ENCODE data around the gene ITPRIP.

ITPRIP gene

DNA sequence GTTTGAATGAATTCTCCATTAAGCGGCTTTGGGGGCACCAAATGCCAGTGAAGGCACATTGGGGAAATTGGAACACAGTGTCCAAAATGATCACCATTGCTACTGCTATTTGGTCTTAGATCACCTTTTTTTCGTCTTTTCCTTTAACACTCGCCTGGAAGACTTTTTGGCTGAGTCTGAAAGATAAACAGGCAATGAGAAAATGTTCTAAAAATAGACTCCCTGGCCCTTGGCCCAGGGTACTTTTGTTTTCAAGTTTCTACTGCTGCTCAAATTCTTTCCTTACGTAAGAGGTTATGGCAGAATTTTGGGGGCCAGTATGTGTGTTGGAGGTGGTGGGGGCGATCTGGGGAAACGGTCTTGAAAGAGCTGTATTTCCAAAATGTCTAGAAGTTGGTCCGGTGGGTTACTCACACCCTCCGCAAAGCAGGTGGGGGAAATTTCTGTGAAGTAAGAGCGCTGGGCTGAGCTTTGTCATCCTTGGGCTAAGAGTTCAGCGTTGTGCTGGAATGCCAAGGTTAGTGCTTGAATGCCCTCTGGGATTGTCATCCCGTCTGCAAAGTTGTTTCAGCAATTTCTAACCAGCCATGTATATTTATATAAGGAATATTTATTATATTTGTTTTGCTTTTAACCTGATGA is 1.3 kb upstream of the ITPRIP start:
- DNase-seq (ENCODE audit: low read depth): peak; percentile 87
- H3K9ac ChIP-seq (ENCODE audit: low read length): peak overlapping the region; percentile 93
- H3K4me3 ChIP-seq (ENCODE audit: low read length): peak overlapping the region; percentile 92
- no peaks in the 10 kb centered on the region for H3K27me3 ChIP-seq (replicated peaks; ENCODE audit: control insufficient read depth, insufficient read depth, low read length)
- no peaks in the 10 kb centered on the region for H3K36me3 ChIP-seq (ENCODE audit: control insufficient read depth, insufficient read depth, low read length, severe bottlenecking)
- peaks cover 30% of the 10 kb centered on the region for H3K4me1 ChIP-seq (ENCODE audit: control insufficient read depth, insufficient read depth, low read length)
- no peaks in the 10 kb centered on the region for H3K9me3 ChIP-seq (ENCODE audit: control insufficient read depth, low read length)

DNA sequence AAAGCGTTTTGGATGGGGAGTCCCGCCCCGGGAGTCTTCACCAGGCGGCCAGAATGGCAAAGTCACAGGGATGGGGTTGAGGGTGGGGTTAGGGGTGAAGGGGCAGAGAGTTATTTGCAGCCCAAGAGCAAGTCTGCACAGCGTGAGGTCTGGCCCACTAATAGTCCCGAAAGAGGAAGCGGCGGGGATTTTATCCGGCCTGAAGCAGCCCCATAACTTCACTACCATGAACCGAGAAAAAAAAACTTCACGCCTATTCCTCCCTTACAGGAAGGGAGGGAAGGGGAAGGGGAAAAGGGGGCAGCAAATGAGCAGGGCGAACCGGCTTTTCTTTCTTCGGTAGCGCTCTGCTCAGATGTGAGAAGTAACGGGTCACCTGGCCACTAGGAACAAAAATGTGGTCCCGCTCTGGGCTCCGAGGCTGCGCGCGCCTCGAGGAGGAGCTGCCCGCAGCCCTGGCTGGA is 712 bp downstream of the ITPRIP start:
- no peaks in the 10 kb centered on the region for H3K36me3 ChIP-seq (ENCODE audit: control insufficient read depth, insufficient read depth, low read length, severe bottlenecking)
- peak overlapping the region; percentile 92 for H3K4me3 ChIP-seq (ENCODE audit: low read length)
- peaks cover 24% of the 10 kb centered on the region for H3K4me1 ChIP-seq (ENCODE audit: control insufficient read depth, insufficient read depth, low read length)
- no peaks in the 10 kb centered on the region for H3K9me3 ChIP-seq (ENCODE audit: control insufficient read depth, low read length)
- DNase-seq (ENCODE audit: low read depth): peak; percentile 71
- peak overlapping the region; percentile 93 for H3K9ac ChIP-seq (ENCODE audit: low read length)
- no peaks in the 10 kb centered on the region for H3K27me3 ChIP-seq (replicated peaks; ENCODE audit: control insufficient read depth, insufficient read depth, low read length)

DNA sequence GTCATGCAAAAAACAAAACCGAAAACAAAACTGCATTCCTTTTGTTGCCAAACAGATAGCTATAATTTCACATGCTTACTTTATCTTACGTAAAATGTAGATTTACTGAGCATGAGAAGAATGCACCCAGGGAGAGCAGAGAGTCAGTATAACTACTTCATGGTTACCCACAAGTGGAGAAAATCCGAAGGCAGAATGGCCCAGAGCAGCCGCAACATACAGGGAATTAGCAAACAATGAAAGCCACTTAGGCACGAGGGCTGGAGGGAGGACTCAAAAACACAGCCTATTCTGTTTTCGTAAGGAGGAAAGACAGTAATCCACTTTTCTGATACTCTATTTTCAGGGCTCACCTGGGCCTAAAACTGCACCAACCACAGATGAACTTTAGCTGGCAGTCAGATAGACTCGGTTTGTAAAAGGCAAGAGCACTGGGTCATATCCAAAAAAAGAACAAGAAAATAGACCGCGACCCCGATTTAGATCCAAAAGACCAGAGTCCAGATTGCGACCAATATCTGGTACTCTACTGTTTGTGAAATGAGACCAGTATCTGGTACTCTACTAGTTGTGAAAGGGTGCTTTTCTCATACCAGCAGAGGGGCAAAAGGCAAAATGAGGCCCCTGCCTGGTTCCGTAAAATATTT is 1.3 kb downstream of the ITPRIP start:
- H3K9ac ChIP-seq (ENCODE audit: low read length): peak overlapping the region; percentile 93
- peaks cover 24% of the 10 kb centered on the region for H3K4me1 ChIP-seq (ENCODE audit: control insufficient read depth, insufficient read depth, low read length)
- DNase-seq (ENCODE audit: low read depth): peak; percentile 84
- peak overlapping the region; percentile 92 for H3K4me3 ChIP-seq (ENCODE audit: low read length)
- no peaks in the 10 kb centered on the region for H3K9me3 ChIP-seq (ENCODE audit: control insufficient read depth, low read length)
- H3K36me3 ChIP-seq (ENCODE audit: control insufficient read depth, insufficient read depth, low read length, severe bottlenecking): no peaks in the 10 kb centered on the region
- no peaks in the 10 kb centered on the region for H3K27me3 ChIP-seq (replicated peaks; ENCODE audit: control insufficient read depth, insufficient read depth, low read length)

DNA sequence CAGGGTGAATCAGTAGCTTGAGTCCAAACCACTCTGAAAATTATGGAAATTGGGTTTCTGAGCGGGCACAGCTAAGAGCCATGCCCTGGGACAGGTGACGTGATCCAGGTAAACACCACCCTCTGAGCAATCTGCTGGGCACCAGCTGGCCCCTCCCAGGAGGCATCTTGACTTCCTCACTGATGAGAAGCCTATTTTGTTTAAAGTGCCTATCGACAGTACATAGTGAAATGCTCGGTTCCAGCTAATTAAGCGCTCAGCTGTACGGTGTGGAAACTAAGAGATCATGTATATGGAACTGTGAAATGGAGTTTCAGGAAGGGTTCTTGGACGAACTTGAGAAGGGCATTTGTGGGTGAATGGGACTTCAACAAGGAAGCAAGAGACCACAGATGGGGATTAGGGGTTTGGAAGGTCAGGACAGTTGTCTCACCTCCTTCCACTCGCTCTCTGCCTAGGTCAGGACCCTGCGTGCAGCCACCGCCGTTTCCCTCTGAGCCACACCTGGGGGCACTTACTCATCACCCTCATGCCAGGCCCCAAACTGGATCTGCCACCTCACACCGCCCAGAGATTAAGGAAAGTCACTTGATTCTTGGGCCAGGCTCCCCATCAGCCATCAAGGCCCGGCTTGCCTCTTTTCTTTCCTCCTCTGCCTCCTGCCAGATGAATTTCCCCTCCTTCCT is 3.2 kb downstream of the ITPRIP start:
- Histone ChIP-seq H3K27me3 (replicated peaks; ENCODE audit: control insufficient read depth, insufficient read depth, low read length) (no peaks in the 10 kb centered on the region), H3K9me3 (ENCODE audit: control insufficient read depth, low read length) (no peaks in the 10 kb centered on the region), H3K9ac (ENCODE audit: low read length) (no peak overlapping the region), H3K36me3 (ENCODE audit: control insufficient read depth, insufficient read depth, low read length, severe bottlenecking) (no peaks in the 10 kb centered on the region), H3K4me3 (ENCODE audit: low read length) (no peak overlapping the region), H3K4me1 (ENCODE audit: control insufficient read depth, insufficient read depth, low read length) (peaks cover 35% of the 10 kb centered on the region)
- no peak for DNase-seq (ENCODE audit: low read depth)

DNA sequence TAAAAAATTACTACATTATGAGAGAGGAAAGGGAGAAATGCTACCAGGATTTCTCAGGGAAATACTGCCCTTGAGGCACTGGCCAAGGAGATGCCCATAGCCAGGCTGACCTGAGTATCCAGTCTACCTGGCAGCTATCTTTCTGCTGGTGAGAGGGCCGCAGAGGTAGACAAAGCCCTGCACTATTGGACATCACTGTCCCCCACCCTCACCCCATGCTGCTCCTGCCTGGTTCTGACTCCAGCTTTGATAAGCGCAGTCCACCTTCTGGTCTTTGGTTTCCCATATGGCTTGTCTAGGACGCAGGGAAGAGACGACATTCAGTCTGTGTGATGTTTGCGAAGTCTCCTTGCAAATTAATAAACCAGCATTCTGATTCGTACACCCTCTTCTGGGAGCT is 3.7 kb downstream of the ITPRIP start:
- Histone ChIP-seq H3K4me1 (ENCODE audit: control insufficient read depth, insufficient read depth, low read length) (peaks cover 36% of the 10 kb centered on the region), H3K9ac (ENCODE audit: low read length) (no peak overlapping the region), H3K36me3 (ENCODE audit: control insufficient read depth, insufficient read depth, low read length, severe bottlenecking) (no peaks in the 10 kb centered on the region), H3K9me3 (ENCODE audit: control insufficient read depth, low read length) (no peaks in the 10 kb centered on the region), H3K27me3 (replicated peaks; ENCODE audit: control insufficient read depth, insufficient read depth, low read length) (no peaks in the 10 kb centered on the region), H3K4me3 (ENCODE audit: low read length) (no peak overlapping the region)
- no peak for DNase-seq (ENCODE audit: low read depth)

DNA sequence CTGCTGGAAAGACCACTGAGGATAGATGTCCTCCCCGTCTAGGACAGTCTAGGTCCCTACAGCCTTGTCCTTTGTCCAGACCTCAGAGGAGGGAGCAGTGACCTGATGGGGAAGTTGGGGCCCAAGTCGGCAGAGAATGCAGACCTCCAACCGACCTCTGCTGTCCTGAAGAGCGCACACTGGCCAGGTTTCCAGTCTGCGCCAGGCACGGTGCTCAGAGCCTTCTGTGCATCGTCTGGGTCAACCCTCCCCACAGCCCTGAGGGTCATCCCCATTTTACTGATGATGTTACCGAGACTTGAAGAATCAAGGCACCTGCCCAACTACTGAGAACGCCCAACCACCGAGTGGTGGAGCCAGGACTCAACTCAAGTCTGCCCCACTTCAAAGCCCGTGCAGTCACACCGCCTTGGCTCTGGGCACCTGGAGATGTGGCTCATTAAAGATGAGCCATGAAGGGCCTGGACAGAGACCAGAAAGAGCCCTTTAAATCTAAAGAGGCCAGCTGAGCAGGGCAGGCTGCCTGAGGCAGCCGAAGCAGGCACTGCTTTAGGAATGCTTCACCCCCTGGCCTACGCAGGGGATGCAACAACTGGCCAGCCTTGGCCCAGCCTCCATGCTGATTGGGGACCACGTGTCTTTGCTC is 4.4 kb downstream of the ITPRIP start:
- Histone ChIP-seq H3K27me3 (replicated peaks; ENCODE audit: control insufficient read depth, insufficient read depth, low read length) (no peaks in the 10 kb centered on the region), H3K9me3 (ENCODE audit: control insufficient read depth, low read length) (no peaks in the 10 kb centered on the region), H3K4me1 (ENCODE audit: control insufficient read depth, insufficient read depth, low read length) (peaks cover 36% of the 10 kb centered on the region)

DNA sequence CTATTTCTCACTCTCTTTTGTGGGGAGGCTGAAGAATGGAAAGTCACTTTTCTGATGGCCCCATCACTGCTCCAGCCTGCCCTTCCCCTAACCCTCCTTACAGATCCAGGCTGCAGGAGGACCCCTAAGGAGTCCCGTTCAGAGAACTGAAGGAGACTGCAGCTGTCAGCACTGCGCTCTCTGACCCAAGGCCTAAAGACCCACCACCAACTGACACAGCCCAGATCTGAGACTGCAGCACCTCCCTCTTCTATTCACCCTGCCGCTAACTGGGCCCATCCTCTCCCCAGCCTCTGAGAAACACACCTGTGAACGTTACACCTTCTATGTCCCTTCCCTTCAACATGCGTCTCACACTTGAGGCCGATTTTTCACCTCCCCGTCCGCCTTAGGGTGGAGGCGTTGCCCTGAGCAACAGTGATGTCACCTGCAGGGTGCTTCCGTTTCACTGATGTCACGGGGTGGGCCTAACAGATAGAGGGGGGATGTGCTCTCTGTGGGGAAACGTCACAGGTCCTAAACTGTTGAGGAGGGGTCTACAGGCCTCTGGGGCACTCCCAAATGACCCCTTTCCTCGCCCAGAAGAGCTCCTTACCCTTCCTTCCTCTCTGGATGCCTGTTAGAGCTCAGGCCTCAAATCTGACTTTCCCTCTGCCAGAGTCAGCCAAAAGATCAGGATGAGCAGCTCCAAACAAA is 5.1 kb downstream of the ITPRIP start:
- DNase-seq (ENCODE audit: low read depth): no peak
- H3K4me1 ChIP-seq (ENCODE audit: control insufficient read depth, insufficient read depth, low read length): peaks cover 43% of the 10 kb centered on the region

More for the DNA sequence above, 4.4 kb downstream of the ITPRIP start:
- Histone ChIP-seq H3K9ac (ENCODE audit: low read length) (no peak overlapping the region), H3K4me3 (ENCODE audit: low read length) (no peak overlapping the region), H3K36me3 (ENCODE audit: control insufficient read depth, insufficient read depth, low read length, severe bottlenecking) (no peaks in the 10 kb centered on the region)
- no peak for DNase-seq (ENCODE audit: low read depth)

GRCh38 chr10:104332243-104333031 is 5.8 kb downstream of the ITPRIP start:
- Histone ChIP-seq H3K4me3 (ENCODE audit: low read length) (no peak overlapping the region), H3K27me3 (replicated peaks; ENCODE audit: control insufficient read depth, insufficient read depth, low read length) (no peaks in the 10 kb centered on the region)
- no peak for DNase-seq (ENCODE audit: low read depth)

More for the DNA sequence above, 5.1 kb downstream of the ITPRIP start:
- Histone ChIP-seq H3K36me3 (ENCODE audit: control insufficient read depth, insufficient read depth, low read length, severe bottlenecking) (no peaks in the 10 kb centered on the region), H3K9me3 (ENCODE audit: control insufficient read depth, low read length) (no peaks in the 10 kb centered on the region), H3K9ac (ENCODE audit: low read length) (no peak overlapping the region), H3K27me3 (replicated peaks; ENCODE audit: control insufficient read depth, insufficient read depth, low read length) (no peaks in the 10 kb centered on the region), H3K4me3 (ENCODE audit: low read length) (no peak overlapping the region)

DNA sequence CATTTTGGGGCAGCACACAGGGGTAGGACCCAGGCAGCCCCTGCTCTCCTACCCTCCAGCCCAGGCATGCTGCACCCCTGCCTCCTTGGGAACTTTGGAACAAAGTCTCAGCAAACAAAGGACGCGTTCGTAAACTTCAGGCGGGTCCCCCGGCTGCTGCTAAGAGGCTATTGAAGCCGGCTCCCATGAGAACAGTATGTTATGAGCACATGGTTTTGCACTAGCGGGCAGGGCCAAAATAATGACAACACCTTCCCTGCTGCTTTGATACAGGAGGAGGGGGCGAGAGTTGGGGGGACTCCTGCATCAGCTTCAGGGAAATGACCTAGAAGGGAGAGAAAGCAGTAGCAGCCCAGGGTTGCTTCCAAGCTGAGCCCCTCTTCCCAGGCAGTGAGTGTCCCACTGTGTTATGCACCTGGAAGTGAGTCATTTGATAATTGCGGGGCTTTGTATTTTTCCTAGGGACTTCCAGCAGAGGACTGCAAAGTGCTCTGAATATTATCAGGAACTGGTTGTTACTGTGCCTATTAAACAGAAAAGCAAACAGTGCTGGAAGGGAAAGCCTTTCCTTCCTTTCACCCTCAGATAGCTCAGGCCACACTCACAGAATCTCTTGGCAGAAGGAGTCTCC is 6.9 kb downstream of the ITPRIP start:
- H3K27me3 ChIP-seq (replicated peaks; ENCODE audit: control insufficient read depth, insufficient read depth, low read length): no peaks in the 10 kb centered on the region
- H3K36me3 ChIP-seq (ENCODE audit: control insufficient read depth, insufficient read depth, low read length, severe bottlenecking): no peaks in the 10 kb centered on the region
- H3K9ac ChIP-seq (ENCODE audit: low read length): peak overlapping the region; percentile 39
- peaks cover 54% of the 10 kb centered on the region for H3K4me1 ChIP-seq (ENCODE audit: control insufficient read depth, insufficient read depth, low read length)
- H3K4me3 ChIP-seq (ENCODE audit: low read length): peak overlapping the region; percentile 26
- no peaks in the 10 kb centered on the region for H3K9me3 ChIP-seq (ENCODE audit: control insufficient read depth, low read length)
- peak; percentile 45 for DNase-seq (ENCODE audit: low read depth)

More at GRCh38 chr10:104332243-104333031, 5.8 kb downstream of the ITPRIP start:
- H3K9me3 ChIP-seq (ENCODE audit: control insufficient read depth, low read length): no peaks in the 10 kb centered on the region
- no peaks in the 10 kb centered on the region for H3K36me3 ChIP-seq (ENCODE audit: control insufficient read depth, insufficient read depth, low read length, severe bottlenecking)
- peaks cover 50% of the 10 kb centered on the region for H3K4me1 ChIP-seq (ENCODE audit: control insufficient read depth, insufficient read depth, low read length)
- H3K9ac ChIP-seq (ENCODE audit: low read length): no peak overlapping the region
